Liver (tissue), 3 donors: ENCODE results near the gene HEPACAM2.
A peak's percentile ranks its signal among the peaks of the same experiment; 100 is the strongest.

ENCODE experiments used
- EGR1 ChIP-seq, 2 donors: IDR thresholded peaks; 2 replicates each; pipeline ENCODE4 v1.6.1; 2016 to 2018; ENCODE audit warnings: antibody characterized with exemption in 2 of 2, low read depth in 2 of 2
- FOXA1 ChIP-seq: IDR thresholded peaks from 2 replicates; pipeline ENCODE4 v1.6.1; 2016; ENCODE audit warnings: antibody characterized with exemption
- HNF4G ChIP-seq: IDR thresholded peaks from 2 replicates; pipeline ENCODE4 v1.6.1; 2016; ENCODE audit warnings: antibody characterized with exemption
- RAD21 ChIP-seq, 2 donors: IDR thresholded peaks; 2 replicates each; pipeline ENCODE4 v1.6.1; 2016; ENCODE audit warnings: antibody characterized with exemption in 2 of 2, mild to moderate bottlenecking in 2 of 2
- SP1 ChIP-seq: IDR thresholded peaks from 2 replicates; pipeline ENCODE4 v1.6.1; 2018; ENCODE audit warnings: antibody characterized with exemption, mild to moderate bottlenecking
- TAF1 ChIP-seq: conservative IDR thresholded peaks from 2 replicates; pipeline ENCODE4 v1.6.1; 2016; ENCODE audit warnings: antibody characterized with exemption, mild to moderate bottlenecking
- TF ChIP-seq, protein P1 (sequence below): fragments of 150-350 bp; IDR thresholded peaks from 2 replicates; pipeline ENCODE4 v1.5.1; 2017; ENCODE audit warnings: improper control_type of control experiment, low read depth, low read length; ENCODE audit not compliant: missing input control
- TF ChIP-seq, protein P2 (sequence below): IDR thresholded peaks from 2 replicates; pipeline ENCODE4 v1.6.1; 2016; ENCODE audit warnings: antibody characterized with exemption
- TF ChIP-seq, protein P3 (sequence below): IDR thresholded peaks from 2 replicates; pipeline ENCODE4 v1.6.1; 2016; ENCODE audit warnings: antibody characterized with exemption
- TF ChIP-seq, protein P4 (sequence below): IDR thresholded peaks from 2 replicates; pipeline ENCODE4 v1.6.1; 2016; ENCODE audit warnings: antibody characterized with exemption
- TF ChIP-seq, protein P5 (sequence below): IDR thresholded peaks from 2 replicates; pipeline ENCODE4 v1.6.1; 2016; ENCODE audit warnings: antibody characterized with exemption, mild to moderate bottlenecking
- donor health status: healthy.
- donor health status: healthy.

DNA sequence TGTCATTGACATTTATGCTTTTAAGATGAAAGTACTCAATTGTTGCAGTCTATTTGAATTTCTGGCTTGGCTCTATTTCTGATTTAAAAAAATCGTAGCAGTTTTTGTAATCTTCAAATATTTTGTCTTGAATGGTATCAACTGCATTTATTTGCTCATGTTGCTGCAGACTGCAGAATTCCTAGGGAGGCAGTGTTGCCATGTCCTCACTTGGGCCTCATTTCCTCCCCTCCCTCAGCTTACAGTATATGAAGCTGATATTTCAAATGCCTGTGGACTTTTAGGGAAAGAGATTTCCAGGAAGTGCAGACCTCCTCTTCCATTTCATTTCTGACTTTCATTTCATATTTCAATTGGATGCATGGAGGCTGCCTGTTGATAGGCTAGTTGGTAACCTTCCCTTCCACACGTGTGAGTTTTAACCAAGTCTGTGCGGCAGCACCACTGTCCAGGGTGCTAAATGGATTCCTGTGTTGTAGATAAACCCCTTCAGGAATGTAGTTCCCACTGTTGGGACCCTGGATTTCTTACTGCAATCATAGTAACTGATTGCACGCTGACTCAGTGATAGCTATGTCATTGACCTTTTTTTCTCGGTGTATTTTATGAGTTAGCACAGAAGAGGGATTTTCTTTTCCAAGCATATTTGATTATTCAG lies 23.4 kb upstream of the HEPACAM2 start:
- TF ChIP-seq, protein P1, sequence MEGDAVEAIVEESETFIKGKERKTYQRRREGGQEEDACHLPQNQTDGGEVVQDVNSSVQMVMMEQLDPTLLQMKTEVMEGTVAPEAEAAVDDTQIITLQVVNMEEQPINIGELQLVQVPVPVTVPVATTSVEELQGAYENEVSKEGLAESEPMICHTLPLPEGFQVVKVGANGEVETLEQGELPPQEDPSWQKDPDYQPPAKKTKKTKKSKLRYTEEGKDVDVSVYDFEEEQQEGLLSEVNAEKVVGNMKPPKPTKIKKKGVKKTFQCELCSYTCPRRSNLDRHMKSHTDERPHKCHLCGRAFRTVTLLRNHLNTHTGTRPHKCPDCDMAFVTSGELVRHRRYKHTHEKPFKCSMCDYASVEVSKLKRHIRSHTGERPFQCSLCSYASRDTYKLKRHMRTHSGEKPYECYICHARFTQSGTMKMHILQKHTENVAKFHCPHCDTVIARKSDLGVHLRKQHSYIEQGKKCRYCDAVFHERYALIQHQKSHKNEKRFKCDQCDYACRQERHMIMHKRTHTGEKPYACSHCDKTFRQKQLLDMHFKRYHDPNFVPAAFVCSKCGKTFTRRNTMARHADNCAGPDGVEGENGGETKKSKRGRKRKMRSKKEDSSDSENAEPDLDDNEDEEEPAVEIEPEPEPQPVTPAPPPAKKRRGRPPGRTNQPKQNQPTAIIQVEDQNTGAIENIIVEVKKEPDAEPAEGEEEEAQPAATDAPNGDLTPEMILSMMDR = no peak
- TF ChIP-seq EGR1 (IDR thresholded peaks at IDR 0.05; ENCODE audit: low read depth in 2 of 2) (no peak), SP1 (no peak), TAF1 (no peak), HNF4G (no peak), RAD21 (IDR thresholded peaks at IDR 0.05) (no peak), FOXA1 (no peak)
- TF ChIP-seq, protein P2, sequence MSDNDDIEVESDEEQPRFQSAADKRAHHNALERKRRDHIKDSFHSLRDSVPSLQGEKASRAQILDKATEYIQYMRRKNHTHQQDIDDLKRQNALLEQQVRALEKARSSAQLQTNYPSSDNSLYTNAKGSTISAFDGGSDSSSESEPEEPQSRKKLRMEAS = no peak
- TF ChIP-seq, protein P3, sequence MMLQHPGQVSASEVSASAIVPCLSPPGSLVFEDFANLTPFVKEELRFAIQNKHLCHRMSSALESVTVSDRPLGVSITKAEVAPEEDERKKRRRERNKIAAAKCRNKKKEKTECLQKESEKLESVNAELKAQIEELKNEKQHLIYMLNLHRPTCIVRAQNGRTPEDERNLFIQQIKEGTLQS = no peak
- TF ChIP-seq, protein P4, sequence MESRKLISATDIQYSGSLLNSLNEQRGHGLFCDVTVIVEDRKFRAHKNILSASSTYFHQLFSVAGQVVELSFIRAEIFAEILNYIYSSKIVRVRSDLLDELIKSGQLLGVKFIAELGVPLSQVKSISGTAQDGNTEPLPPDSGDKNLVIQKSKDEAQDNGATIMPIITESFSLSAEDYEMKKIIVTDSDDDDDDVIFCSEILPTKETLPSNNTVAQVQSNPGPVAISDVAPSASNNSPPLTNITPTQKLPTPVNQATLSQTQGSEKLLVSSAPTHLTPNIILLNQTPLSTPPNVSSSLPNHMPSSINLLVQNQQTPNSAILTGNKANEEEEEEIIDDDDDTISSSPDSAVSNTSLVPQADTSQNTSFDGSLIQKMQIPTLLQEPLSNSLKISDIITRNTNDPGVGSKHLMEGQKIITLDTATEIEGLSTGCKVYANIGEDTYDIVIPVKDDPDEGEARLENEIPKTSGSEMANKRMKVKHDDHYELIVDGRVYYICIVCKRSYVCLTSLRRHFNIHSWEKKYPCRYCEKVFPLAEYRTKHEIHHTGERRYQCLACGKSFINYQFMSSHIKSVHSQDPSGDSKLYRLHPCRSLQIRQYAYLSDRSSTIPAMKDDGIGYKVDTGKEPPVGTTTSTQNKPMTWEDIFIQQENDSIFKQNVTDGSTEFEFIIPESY = no peak
- TF ChIP-seq, protein P5, sequence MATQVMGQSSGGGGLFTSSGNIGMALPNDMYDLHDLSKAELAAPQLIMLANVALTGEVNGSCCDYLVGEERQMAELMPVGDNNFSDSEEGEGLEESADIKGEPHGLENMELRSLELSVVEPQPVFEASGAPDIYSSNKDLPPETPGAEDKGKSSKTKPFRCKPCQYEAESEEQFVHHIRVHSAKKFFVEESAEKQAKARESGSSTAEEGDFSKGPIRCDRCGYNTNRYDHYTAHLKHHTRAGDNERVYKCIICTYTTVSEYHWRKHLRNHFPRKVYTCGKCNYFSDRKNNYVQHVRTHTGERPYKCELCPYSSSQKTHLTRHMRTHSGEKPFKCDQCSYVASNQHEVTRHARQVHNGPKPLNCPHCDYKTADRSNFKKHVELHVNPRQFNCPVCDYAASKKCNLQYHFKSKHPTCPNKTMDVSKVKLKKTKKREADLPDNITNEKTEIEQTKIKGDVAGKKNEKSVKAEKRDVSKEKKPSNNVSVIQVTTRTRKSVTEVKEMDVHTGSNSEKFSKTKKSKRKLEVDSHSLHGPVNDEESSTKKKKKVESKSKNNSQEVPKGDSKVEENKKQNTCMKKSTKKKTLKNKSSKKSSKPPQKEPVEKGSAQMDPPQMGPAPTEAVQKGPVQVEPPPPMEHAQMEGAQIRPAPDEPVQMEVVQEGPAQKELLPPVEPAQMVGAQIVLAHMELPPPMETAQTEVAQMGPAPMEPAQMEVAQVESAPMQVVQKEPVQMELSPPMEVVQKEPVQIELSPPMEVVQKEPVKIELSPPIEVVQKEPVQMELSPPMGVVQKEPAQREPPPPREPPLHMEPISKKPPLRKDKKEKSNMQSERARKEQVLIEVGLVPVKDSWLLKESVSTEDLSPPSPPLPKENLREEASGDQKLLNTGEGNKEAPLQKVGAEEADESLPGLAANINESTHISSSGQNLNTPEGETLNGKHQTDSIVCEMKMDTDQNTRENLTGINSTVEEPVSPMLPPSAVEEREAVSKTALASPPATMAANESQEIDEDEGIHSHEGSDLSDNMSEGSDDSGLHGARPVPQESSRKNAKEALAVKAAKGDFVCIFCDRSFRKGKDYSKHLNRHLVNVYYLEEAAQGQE = peak; percentile 64
